KMS-11 (cell line): ENCODE data around the gene GAL3ST3.
"Not testable (repeated sequence)": the region's sequence is repeated elsewhere in the genome, so short reads cannot be mapped to it uniquely, and the experiment has no call there.

Experiments used
- H2AFZ ChIP-seq: fragments of 200-600 bp; sonication (generic); 2 replicates; pipeline ENCODE4 v1.6.1; 2016; ENCODE audit warnings: antibody characterized with exemption, mixed run types, low read depth
- H3K27ac ChIP-seq: fragments of 200-600 bp; sonication (generic); 2 replicates; pipeline ENCODE4 v1.6.1; 2016; ENCODE audit warnings: mild to moderate bottlenecking, mixed run types
- H3K27me3 ChIP-seq: fragments of 200-600 bp; sonication (generic); 2 replicates; pipeline ENCODE4 v1.6.1; 2017; ENCODE audit warnings: mild to moderate bottlenecking, low read depth, mixed run types, moderate library complexity; ENCODE audit not compliant: insufficient read depth
- H3K36me3 ChIP-seq: fragments of 200-600 bp; sonication (generic); 2 replicates; pipeline ENCODE4 v1.6.1; 2017; ENCODE audit warnings: mild to moderate bottlenecking, mixed run types; ENCODE audit not compliant: insufficient read depth
- H3K4me1 ChIP-seq: fragments of 200-600 bp; sonication (generic); 2 replicates; pipeline ENCODE4 v1.6.1; 2016; ENCODE audit warnings: mild to moderate bottlenecking, low read depth, mixed run types; ENCODE audit not compliant: poor library complexity, severe bottlenecking
- H3K4me2 ChIP-seq: fragments of 200-600 bp; sonication (generic); 2 replicates; pipeline ENCODE4 v1.7.0; 2016; ENCODE audit warnings: mild to moderate bottlenecking, mixed run types
- H3K4me3 ChIP-seq: fragments of 200-600 bp; sonication (generic); IDR thresholded peaks from 2 replicates; pipeline ENCODE4 v1.6.1; 2017; ENCODE audit warnings: low read depth, low read length, mixed read lengths; ENCODE audit not compliant: insufficient read depth
- H3K79me2 ChIP-seq: fragments of 200-600 bp; sonication (generic); 2 replicates; pipeline ENCODE4 v1.6.1; 2016; ENCODE audit warnings: low read depth, mixed run types; ENCODE audit not compliant: insufficient read depth
- H3K9ac ChIP-seq: fragments of 200-600 bp; sonication (generic); 2 replicates; pipeline ENCODE4 v1.6.1; 2016; ENCODE audit warnings: mild to moderate bottlenecking, mixed run types
- H4K20me1 ChIP-seq: fragments of 200-600 bp; sonication (generic); 2 replicates; pipeline ENCODE4 v1.6.1; 2016; ENCODE audit warnings: mild to moderate bottlenecking, mixed run types; ENCODE audit not compliant: insufficient read depth
- TF ChIP-seq, protein P1 (sequence below): fragments of 200-600 bp; sonication (generic); conservative IDR thresholded peaks from 2 replicates; pipeline ENCODE4 v1.6.1; 2017; ENCODE audit warnings: low read depth, mild to moderate bottlenecking, antibody characterized with exemption, low read length, moderate library complexity, mixed read lengths

The GAL3ST3 gene

DNA sequence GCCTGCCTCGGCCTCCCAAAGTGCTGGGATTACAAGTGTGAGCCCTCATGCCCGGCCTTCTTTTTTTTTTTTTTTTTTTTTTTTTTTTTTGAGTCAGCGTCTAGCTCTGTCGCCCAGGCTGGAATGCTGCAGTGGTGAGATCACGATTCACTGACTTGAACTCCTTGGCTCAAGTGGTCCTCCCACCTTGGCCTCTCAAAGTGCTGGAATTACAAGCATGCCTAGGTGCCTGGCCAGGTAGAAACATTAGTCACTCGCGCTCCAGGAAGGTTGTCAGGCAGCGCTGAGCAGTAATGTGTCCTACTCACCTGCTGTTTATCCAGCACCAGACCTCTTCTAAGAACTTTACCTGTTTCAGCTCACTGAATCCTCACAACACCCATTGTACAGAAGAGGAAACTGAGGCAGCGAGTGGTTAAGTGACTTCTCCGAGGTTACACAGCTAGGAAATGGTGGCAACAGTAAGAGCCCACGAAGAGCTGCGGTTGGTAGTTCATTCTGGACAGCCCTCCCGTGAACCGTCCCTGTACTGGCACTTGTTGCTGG is 37.6 kb downstream of the GAL3ST3 start:
- H4K20me1 ChIP-seq: no peaks in the 10 kb centered on the region
- peaks cover 7% of the 10 kb centered on the region for H3K4me1 ChIP-seq
- no peak overlapping the region for H3K4me2 ChIP-seq
- no peak overlapping the region for H3K27ac ChIP-seq
- H2AFZ ChIP-seq: no peak overlapping the region
- H3K27me3 ChIP-seq: no peaks in the 10 kb centered on the region
- H3K79me2 ChIP-seq: no peaks in the 10 kb centered on the region
- H3K4me3 ChIP-seq: no peak overlapping the region
- TF ChIP-seq, protein P1, sequence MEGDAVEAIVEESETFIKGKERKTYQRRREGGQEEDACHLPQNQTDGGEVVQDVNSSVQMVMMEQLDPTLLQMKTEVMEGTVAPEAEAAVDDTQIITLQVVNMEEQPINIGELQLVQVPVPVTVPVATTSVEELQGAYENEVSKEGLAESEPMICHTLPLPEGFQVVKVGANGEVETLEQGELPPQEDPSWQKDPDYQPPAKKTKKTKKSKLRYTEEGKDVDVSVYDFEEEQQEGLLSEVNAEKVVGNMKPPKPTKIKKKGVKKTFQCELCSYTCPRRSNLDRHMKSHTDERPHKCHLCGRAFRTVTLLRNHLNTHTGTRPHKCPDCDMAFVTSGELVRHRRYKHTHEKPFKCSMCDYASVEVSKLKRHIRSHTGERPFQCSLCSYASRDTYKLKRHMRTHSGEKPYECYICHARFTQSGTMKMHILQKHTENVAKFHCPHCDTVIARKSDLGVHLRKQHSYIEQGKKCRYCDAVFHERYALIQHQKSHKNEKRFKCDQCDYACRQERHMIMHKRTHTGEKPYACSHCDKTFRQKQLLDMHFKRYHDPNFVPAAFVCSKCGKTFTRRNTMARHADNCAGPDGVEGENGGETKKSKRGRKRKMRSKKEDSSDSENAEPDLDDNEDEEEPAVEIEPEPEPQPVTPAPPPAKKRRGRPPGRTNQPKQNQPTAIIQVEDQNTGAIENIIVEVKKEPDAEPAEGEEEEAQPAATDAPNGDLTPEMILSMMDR: no peak
- no peaks in the 10 kb centered on the region for H3K36me3 ChIP-seq
- H3K9ac ChIP-seq: no peak overlapping the region

DNA sequence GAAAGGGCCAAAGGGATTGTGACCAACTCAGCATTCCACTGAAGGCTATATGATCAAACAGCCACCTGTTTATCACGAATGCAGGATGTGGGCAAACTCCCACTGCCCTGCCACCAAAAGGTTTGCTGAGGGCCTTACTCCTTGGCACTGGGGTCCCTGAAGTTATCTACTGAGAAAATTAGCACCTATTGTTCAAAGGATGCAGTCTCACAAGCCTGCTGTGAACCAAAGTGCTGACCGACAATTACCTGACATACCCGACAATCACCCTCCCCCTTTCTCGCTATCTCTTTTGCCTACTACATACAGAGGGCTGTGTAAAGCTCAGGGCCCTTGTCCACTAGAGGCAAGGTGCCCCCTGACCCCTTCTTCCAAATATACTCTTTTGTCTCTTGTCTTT is 38.9 kb downstream of the GAL3ST3 start:
- H3K4me2 ChIP-seq, H3K27me3 ChIP-seq: not testable (repeated sequence)

DNA sequence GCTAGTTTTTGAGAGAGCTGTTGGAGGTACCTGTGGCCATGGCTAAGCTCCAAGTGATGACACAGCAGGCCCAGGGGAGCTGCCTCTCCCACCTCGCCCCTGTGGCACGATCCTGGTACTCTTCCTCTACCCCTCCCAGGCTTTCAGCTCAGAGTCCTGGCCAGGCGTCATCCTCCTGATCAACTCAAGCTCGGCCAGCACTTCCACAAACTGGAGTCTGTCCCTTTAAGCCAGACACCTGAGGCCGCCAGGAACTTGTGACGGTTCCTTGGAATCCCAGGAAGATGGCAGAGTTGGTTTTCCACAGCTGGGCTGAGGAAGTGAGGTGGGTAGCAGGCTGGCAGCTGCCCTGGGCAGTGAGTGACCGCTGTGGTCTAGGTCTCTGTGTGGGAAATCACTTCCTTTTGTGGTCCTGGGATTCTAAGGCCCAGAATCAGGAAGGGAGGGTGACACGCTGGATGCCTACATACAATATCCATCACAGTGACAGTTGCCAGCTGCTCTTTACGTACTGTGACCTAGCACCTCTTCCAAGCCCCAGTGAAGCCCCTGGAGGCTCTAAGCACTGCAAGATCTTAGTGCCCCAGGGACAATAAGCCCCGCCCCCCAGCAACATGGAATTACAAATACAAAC is 40.4 kb downstream of the GAL3ST3 start:
- TF ChIP-seq, protein P1: no peak
- Histone ChIP-seq H4K20me1 (no peaks in the 10 kb centered on the region), H3K36me3 (0 out of 2 replicates have a peak, but pooled peaks cover 5% of the 10 kb centered on the region), H3K4me3 (no peak overlapping the region), H3K4me1 (peaks cover 18% of the 10 kb centered on the region), H3K4me2 (no peak overlapping the region), H3K9ac (no peak overlapping the region), H3K27me3 (no peaks in the 10 kb centered on the region), H3K79me2 (no peaks in the 10 kb centered on the region), H3K27ac (no peak overlapping the region), H2AFZ (no peak overlapping the region)

More for the DNA sequence above, 38.9 kb downstream of the GAL3ST3 start:
- H3K4me1 ChIP-seq: peaks cover 13% of the 10 kb centered on the region
- H3K27ac ChIP-seq, H3K79me2 ChIP-seq, H4K20me1 ChIP-seq, H3K4me3 ChIP-seq, H3K36me3 ChIP-seq, H3K9ac ChIP-seq, H2AFZ ChIP-seq: not testable (repeated sequence)

DNA sequence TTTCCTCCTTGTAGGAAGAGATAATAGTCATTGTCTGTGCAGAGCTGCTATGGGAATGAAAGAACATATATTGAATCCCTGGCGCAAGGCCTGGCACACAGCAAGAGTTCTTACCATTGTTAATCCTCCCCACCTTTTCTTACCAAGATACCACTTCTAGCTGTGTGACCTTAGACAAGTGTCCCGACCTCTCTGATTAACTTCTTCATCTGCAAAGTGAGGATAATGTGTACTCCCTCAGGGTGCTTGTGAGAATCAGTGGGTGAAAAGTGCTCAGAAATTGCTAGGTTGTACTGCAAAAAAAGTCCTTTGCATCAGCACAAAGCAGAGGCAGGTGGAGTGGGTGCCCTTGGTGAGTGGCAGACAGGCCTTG is 40.9 kb downstream of the GAL3ST3 start:
- Histone ChIP-seq H2AFZ (no peak overlapping the region), H3K4me2 (no peak overlapping the region), H4K20me1 (no peaks in the 10 kb centered on the region), H3K36me3 (0 out of 2 replicates have a peak, but pooled peaks cover 5% of the 10 kb centered on the region), H3K27ac (no peak overlapping the region), H3K27me3 (no peaks in the 10 kb centered on the region), H3K9ac (no peak overlapping the region), H3K4me1 (peaks cover 18% of the 10 kb centered on the region), H3K79me2 (peaks cover 4% of the 10 kb centered on the region; the same call in 1 of the 2 replicates), H3K4me3 (no peak overlapping the region)
- TF ChIP-seq, protein P1: no peak

DNA sequence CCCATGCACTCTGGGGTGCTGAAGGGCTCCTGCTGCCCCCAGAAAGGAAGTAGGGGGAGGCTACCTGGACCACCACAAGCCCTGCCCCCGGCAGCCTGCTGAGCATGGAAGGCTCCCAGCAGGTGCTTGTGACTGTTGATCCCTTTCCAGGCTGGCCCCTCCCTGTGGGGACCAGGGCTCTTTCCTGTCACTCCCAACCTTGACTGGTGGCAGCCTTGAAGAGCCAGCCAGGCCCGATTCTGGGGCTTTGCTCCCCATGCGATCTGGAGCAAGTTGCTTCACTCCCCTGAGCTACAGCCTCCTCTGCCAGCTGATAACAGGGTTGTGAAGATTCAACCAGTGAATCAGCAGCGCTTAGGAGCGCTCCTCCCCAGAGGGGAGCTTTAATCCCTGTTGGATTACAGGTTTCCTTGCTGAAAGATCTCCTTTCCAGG is 41.7 kb downstream of the GAL3ST3 start:
- no peak overlapping the region for H2AFZ ChIP-seq
- H3K4me1 ChIP-seq: peaks cover 18% of the 10 kb centered on the region
- no peak overlapping the region for H3K27ac ChIP-seq
- no peak overlapping the region for H3K9ac ChIP-seq
- H4K20me1 ChIP-seq: no peaks in the 10 kb centered on the region
- no peaks in the 10 kb centered on the region for H3K27me3 ChIP-seq
- 0 out of 2 replicates have a peak, but pooled peaks cover 5% of the 10 kb centered on the region for H3K36me3 ChIP-seq
- TF ChIP-seq, protein P1: no peak
- H3K4me3 ChIP-seq: no peak overlapping the region
- H3K79me2 ChIP-seq: peaks cover 8% of the 10 kb centered on the region; the same call in 1 of the 2 replicates
- no peak overlapping the region for H3K4me2 ChIP-seq
